HG03571 (cell line): ENCODE measurements around the gene SECISBP2L.

Experiments
- ATAC-seq: cut with Tn5 transposase; IDR thresholded peaks from one replicate; pipeline ENCODE4 v1.9.1; 2021; ENCODE audit not compliant: unreplicated experiment

The SECISBP2L gene

DNA sequence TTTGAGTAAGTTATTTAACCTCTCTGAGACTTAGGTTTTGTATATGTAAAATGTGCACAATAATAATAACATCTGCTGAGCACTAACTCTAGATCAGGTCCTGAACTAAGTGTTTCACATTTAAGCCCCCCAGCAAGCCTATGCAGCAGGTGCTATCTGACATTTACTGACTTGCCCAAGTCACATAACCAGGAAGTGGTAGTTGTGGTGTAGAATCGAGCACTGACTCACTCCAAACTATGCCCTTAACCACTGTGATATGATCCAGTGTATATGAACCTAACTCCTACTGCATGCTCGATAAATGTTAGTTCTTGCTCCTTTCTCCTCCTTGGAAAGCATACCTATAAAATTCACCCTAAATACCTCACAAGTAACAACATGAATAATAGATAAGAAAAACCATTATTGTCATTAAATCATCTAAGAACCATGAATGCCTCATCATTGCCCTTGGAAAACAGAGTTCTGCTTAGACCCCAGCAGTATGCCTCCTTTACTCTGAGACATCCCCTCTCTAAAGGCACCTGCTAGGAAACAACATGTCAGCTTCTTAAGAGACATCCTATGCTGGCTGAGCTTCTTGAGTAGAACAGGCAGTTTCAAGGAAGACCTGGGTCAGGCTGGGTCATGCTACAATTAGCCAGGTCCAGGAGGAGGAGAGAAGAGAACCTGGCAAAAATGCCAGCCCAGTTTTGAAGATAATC lies 79.5 kb downstream of the SECISBP2L start:
- ATAC-seq = peak; percentile 74

DNA sequence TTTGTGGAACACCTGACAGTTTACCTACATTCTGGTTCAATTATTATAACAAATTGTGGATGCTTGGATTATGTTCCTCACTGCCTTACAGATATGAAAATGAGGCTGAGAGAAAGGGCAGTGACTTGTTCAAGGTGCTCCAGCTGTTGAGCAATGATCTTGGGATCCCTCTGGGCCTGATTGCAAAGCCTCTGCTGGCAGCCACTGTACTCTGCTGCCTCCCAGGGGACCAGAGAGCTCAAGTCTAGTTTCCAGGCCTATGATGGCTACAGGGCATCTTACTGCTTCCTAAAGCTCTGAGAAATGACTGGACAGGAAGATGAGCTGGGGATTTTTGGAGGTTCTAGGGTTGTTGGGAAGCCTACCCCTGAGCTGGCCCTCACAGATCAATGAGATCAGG lies 80.3 kb downstream of the SECISBP2L start:
- ATAC-seq = no peak

GRCh38 chr15:48964898-48965297 lies 81.3 kb downstream of the SECISBP2L start:
- ATAC-seq = no peak

DNA sequence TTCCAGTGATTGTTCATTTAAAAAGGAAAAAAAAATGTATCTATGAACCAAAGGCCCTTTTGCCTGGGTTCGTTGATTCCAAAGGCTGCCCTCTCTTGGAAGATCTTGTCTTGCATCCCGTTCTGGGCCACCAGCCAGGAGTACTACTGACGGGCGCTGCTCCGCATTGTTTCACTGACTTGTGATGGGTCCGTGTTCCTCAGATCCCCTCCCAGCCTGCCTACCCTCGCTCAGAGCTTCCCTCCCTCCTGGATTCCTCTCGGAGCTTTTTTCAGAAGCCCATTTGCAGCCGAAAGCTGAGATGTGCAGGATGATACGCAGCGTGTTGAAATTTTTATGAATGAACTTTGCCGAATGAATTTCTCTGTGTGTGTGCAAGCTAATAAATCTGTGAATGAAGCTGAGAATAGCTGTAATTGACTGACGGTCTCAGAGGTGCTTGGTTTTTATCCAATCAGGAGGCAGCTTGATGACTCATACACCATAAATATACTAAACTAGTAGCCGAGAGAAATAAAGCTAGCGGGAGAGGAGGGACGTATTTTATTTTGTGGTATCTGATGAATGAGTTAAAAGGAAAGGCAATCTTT lies 82.6 kb downstream of the SECISBP2L start, which contains the start of gene SHC4:
Gene SHC4, minus strand, starts transcription at position 396 of the 590 bp plus-strand sequence. CDS start 904 bp downstream, outside the sequence.
- ATAC-seq = no peak

GRCh38 chr15:48962662-48963523 lies 83.4 kb downstream of the SECISBP2L start:
- no peak for ATAC-seq

GRCh38 chr15:48955967-48956366 lies 90.3 kb downstream of the SECISBP2L start:
- no peak for ATAC-seq

GRCh38 chr15:48955370-48955769 lies 90.9 kb downstream of the SECISBP2L start:
- no peak for ATAC-seq

- no peak for ATAC-seq
Observed at GRCh38 chr15:48954538-48954937, 91.7 kb downstream of the SECISBP2L start.

- no peak for ATAC-seq
Observed at GRCh38 chr15:48946840-48947187, 99.4 kb downstream of the SECISBP2L start.

- no peak for ATAC-seq
Observed at GRCh38 chr15:48946074-48946839, 100.0 kb downstream of the SECISBP2L start.

- ATAC-seq = no peak
Observed at GRCh38 chr15:48945386-48945785, 100.9 kb downstream of the SECISBP2L start.

DNA sequence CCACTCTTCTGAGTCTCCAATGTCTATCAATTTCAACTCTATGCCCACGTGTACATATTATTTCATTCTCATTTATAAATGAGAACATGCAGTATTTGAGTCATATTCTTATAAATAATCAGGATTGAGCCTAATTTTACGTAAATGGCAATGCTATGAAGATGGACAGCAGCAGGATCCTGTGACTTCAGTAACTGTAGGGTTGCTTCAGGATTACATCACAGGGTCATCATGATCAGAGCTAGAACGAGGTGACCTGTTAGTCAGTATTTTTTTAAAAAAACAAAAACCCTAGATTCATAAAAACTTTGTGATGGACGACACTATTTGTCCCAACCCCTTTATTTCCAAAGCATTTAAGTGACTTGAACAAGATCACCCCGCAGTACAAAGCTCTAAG lies 104.3 kb downstream of the SECISBP2L start:
- ATAC-seq = no peak

GRCh38 chr15:48940508-48940907 lies 105.7 kb downstream of the SECISBP2L start:
- ATAC-seq = peak; percentile 76

DNA sequence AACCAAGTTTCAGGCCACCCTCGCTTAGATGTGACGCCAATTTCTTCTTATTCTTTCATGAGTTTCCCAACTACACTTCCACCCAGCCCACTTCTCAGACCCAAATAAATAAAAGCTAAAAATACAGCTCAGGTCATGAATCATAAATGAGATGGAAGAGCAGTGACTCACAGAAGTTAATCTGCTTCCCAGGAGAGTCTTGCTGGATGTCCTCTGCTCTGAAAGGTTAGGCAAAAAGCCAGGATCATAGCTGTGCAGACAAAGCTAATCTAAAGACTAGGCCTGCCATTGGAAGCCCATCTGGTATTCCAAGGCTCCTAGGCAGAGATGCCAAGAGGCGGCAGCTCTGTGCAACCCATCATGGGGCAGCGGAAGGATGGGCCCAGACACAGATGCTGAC lies 106.6 kb downstream of the SECISBP2L start:
- no peak for ATAC-seq
